GM08714 (cell line): ENCODE results near the gene SYTL2.

Source experiments
- H3K4me3 ChIP-seq: fragments of 200-500 bp; sonication (Bioruptor generic); 2 replicates; pipeline ENCODE4 v1.5.1; 2014; ENCODE audit warnings: mild to moderate bottlenecking, low read length, inconsistent platforms
- ZNF274 ChIP-seq: IDR thresholded peaks from 2 replicates; pipeline ENCODE4 v1.6.1; 2012; ENCODE audit warnings: mild to moderate bottlenecking, low read depth, low read length

Gene SYTL2

DNA sequence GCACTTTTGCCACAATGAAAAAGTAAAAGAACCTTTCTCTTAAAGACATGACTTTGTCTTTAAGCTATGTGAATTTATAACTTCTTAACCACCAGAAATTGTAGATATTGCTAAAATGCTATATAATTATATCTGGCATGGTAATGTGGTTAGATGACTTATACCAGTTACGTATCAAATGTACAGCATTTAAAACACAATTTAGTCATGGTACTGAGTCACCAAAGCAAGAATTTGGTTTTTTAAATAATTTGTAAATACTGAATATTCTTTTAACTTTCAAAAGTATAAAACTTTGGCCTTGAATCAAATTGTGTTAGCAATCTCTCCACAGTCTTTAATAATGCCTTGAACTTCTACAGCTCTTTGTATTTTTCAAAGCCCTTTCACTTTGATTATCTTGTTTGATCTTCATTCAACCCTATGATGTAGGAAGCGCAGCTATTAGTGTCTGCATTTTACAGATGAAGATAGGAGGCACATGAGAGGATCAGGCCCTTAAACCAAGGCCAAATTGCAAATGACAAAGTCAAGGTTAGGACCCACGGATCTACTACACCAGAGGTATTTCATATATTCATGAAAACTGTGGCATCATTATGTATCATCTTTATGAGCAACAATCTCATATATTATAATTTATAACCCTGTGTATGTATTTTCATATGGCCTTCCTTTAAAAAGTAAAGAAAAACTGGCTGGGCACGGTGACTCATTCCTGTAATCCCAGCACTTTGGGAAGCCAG, 4.4 kb upstream of the SYTL2 start:
- TF ChIP-seq ZNF274, result no peak
- no peak overlapping the region for H3K4me3 ChIP-seq

GRCh38 chr11:85813721-85814120, 2.8 kb upstream of the SYTL2 start:
- H3K4me3 ChIP-seq, result no peak overlapping the region
- TF ChIP-seq ZNF274, result no peak

- no peak for TF ChIP-seq ZNF274
These were observed 683 bp upstream of the SYTL2 start for GRCh38 chr11:85811624-85812023.

DNA sequence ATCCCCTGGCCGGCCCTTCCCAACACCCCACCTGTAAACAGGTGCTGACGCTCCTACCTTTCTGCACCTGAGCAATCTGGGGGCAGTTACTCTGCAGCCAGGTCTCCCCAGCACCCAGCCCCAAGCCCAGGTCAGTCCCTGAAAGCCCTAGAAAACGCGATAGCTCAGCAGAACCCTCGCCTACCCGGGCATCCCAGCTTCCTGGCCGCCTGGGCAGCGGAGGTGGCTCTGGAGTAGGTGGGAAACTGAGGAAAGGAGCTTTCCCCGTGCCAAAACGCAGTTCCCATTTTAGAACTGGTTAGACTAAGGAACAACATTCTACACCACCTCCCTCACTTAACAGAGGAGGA, 445 bp downstream of the SYTL2 start:
- no peak for TF ChIP-seq ZNF274
- peak overlapping the region; percentile 53; the same call in 1 of the 2 replicates for H3K4me3 ChIP-seq

More at GRCh38 chr11:85811624-85812023, 683 bp upstream of the SYTL2 start:
- no peak overlapping the region; the same call in 1 of the 2 replicates for H3K4me3 ChIP-seq

DNA sequence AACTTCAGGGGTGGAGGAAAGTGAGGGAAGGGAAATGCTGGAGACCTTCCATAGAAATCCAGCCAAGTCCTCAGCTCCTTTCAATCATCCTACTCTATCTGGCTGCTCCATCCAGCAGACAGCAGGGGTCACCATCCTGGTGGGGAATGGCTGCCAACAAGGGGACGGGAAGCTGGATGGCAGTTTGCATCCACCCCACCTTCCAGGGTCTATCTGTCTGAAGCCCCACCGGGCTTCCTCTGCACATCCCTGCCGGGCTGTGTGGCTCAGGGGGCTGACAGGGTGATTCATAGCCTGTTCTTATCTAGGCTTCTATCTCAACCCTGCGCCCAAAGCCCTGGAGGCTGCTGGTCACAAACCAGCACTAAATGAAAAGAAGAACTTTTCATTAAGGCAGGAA, 1.1 kb downstream of the SYTL2 start:
- H3K4me3 ChIP-seq, result no peak overlapping the region
- TF ChIP-seq ZNF274, result no peak

GRCh38 chr11:85809191-85809590, 1.8 kb downstream of the SYTL2 start:
- no peak overlapping the region for H3K4me3 ChIP-seq

DNA sequence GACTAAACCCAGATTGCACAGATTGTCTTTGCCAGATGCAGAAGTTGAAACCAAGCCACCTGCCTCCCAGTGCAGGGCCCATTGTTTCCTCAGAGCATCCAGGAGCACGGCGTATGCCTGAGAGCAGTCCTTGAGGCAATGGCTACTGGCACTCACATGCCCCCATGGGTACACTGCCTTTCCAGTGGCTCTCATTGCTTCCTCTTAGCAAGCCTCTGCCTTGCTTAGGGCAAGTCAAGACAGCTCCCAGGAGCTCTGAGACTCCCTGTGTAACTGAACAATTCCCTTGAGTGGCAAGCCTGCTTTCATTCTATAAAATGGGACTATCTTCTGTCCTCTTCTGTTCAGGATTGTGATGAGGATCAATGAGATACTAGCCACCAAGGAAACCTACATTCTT, 4.1 kb downstream of the SYTL2 start:
- no peak for TF ChIP-seq ZNF274
- no peak overlapping the region for H3K4me3 ChIP-seq

More at GRCh38 chr11:85809191-85809590, 1.8 kb downstream of the SYTL2 start:
- no peak for TF ChIP-seq ZNF274

GRCh38 chr11:85806016-85806415, 4.9 kb downstream of the SYTL2 start:
- TF ChIP-seq ZNF274, result no peak
- H3K4me3 ChIP-seq, result no peak overlapping the region

DNA sequence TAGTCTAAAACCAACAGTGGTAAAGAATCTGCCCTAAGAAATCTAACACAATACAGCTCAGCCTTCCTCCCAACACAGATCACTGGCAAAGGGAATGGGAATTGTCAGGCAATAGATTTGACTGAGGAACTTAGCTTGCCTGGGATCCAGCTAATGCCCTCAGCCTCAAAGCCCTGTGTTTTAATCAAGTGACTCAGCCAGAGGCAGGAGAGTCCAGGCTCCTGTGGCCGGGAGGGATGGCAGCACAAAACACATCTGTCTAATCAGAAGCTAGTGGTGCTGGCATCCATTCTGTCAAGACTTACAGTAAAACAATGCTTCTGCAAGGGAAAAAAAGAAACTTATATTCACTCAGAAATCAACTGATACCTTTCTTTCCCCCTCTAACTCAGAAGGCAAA, 5.6 kb downstream of the SYTL2 start:
- H3K4me3 ChIP-seq, result no peak overlapping the region
- no peak for TF ChIP-seq ZNF274

DNA sequence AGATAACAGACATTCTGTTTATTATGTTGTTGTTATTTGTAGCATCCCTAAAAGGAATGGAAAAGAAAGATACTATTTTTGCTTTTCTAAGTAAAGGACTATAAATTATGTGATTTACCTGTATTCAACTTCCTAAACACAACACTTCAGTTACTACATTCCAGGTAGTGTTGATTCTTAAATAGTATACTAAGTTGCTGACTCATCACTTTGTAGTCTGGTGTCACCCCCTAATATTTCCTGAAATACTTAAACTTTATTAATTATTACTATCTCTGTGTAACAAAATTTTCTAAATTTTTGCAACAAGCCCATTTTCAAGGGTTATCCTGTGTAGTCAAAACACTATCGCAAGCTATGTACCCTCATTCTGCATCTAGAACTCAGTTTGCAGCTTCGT, 7.0 kb downstream of the SYTL2 start:
- no peak for TF ChIP-seq ZNF274
- H3K4me3 ChIP-seq, result no peak overlapping the region

DNA sequence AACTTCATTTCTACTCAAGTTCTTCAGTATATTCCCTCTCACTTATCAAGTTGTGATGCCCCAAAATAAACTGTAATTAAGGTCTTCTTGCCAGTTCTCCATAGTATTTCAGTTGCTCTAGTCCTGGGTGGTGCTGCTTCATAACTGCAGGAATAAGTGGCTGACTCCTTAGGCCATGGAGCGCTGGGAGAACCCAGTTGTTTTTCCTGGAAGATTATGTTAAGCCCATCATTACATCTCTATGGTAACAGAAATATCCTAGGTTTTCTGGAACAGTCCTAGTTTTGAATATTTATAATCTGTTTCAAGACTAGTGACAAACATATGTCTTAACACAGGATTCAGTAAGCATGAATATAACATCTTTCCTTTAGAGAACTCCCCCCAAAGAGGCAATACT, 7.6 kb downstream of the SYTL2 start:
- no peak for TF ChIP-seq ZNF274
- H3K4me3 ChIP-seq, result no peak overlapping the region

- no peak for TF ChIP-seq ZNF274
- no peak overlapping the region for H3K4me3 ChIP-seq
These were observed 9.4 kb downstream of the SYTL2 start for GRCh38 chr11:85801527-85801926.

DNA sequence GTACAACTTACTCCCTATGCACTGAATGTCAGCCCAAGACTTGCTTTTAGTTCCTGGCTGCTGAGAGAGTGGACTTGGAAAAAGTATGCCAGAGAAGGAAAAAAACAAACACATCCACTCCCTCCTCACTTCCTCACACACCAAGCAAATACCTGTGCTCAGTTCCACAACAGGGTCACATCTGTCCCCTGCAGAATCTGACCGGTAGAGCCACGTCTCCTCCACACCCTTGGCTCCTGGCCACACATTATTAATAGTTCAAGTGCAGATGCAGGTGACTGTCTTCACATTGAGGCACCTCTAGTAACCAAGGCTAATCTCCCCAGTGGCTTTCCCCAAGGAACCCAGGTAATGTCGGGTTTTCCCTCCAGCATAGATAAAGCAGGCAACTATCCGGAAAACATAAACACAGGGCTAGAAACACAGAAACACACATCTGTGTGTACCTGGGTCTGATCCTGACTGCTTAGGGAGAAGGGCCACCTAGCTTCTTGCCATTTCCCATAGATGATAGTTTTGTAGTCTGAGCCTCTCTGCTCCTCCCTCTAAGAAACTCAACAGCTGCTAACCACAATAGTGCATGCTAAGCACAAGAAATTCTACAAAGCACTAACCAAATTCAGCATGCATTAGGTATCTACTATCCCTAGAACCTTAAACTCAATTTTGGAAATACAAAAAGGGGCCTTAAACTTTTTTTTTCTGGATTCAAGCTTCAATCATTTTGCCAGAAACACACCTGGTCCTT, 10.2 kb downstream of the SYTL2 start:
- TF ChIP-seq ZNF274, result no peak

GRCh38 chr11:85799142-85799541, 11.8 kb downstream of the SYTL2 start:
- TF ChIP-seq ZNF274, result no peak
- H3K4me3 ChIP-seq, result no peak overlapping the region

More for the DNA sequence above, 10.2 kb downstream of the SYTL2 start:
- no peak overlapping the region for H3K4me3 ChIP-seq

GRCh38 chr11:85798361-85798760, 12.6 kb downstream of the SYTL2 start:
- H3K4me3 ChIP-seq, result no peak overlapping the region
- no peak for TF ChIP-seq ZNF274

DNA sequence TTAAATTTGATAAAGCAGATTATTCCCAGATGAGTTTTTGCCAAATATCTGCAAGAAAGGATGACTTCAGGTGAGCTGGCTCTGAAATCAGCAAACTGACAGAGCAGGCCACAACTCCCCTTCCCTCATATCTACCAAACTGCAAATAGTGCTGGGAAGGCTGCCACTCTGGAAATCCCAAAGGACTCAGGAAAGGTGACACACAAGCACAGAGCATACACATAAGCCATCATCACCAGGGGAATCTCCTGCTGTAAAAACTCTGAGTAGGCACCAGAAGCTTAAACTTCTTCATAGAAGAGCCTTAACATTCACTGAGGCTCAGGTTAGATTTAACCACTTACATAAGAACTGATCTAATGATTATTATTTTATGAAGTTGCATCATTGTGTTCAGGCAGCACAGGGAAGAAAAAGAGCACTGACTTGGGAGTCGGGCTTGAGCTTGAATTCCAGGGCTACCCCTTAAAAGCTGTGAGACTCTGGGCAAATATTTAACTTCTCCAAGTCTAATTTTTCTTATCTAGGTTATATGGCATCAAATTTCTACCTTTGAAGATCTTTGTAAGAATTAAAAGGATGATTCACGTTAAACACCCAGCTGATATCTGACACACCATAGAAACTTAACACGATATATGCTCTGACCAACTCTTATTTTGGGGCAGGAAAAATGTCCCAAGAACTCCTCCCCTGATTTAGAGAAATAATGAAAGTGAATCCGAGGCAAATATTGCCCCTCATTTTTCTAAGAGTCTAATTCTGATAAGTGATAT, 15.0 kb downstream of the SYTL2 start:
- no peak overlapping the region for H3K4me3 ChIP-seq
- TF ChIP-seq ZNF274, result no peak
